ENCODE measurements around the gene SCO2. TPM values are rescaled to one million over a fixed set of nuclear protein-coding genes. Genes with fewer than 3 reads are reported as not detected.
A peak's percentile ranks its signal among the peaks of the same experiment; 100 is the strongest.
"Not testable (repeated sequence)": the region's sequence is repeated elsewhere in the genome, so short reads cannot be mapped to it uniquely, and the experiment has no call there.

The SCO2 gene
- total RNA-seq, 1 experiment from 2014 or later: 7.7 TPM

DNA sequence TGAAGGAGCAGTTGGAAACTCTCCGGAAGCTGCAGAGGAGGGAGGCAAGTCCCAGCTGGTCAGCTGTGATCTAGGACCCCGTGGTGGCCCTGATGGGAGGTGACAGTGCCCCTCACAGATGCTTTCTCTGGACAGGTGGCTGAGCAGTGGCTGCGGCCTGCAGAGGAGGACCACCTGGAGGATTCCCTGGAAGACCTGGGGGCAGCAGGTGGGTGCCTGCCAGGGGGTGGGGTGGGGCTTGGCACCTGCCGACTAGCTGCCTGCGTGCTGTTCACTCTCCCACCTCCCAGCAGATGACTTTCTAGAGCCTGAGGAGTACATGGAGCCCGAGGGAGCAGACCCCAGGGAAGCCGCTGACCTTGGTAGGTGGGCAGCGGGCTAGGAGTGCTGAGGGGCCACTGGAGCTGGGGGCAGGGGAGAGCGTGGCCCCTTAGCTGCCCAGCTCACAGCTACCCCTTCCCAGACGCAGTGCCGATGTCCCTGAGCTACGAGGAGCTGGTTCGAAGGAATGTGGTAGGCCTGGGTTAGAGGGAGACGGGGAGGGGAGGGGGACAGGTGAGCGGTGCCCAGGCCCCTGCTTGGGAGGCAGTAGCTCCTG is 3.1 kb downstream of the SCO2 start:
- no peak for DNase-seq (ENCODE audit: low read depth)

DNA sequence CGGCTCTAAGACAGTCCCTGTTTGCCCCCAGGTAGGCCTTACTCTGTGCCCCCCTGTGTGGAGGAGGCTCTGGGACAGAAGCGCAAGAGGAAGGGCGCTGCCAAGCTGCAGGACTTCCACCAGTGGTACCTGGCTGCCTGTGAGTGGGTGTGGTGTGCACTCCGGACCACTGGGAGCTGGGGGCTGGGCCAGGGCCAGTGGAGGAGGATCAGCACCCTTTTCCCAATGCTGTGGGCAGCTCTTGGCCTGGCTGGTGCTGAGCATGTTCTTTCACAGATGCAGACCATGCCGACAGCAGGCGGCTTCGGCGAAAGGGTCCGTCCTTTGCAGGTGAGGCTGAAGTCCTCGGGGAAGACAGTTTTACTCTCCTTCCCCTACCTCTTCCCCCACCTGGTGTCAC is 3.7 kb downstream of the SCO2 start:
- DNase-seq (ENCODE audit: low read depth): no peak

DNA sequence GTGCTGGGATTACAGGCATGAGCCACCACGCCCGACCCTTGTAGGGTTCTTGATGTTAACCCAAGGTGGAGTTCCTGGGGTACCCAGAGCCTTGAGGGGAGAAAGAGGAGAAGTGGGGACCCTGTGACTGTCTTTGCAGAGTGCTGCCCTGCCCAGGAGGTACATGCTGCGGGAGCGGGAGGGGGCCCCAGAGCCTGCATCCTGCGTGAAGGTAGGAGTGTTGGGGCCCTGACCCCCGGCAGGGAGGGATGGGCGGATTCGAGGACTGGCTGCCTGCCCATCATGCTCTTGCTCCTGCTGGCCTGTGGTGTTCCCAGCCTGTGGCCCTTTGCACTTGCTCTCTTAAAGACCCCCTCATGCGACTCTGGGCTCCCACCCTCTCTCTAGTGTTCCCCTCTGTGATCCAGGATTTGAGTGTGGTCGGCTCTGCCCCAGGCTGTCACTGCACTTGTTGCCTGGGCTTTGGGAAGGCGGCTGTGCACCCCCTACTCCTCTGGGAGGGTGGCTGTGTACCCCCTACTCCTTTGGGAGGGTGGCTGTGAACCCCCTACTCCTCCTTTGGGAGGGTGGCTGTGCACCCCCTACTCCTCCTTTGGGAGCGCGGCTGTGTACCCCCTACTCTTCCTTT is 4.5 kb downstream of the SCO2 start:
- no peak for DNase-seq (ENCODE audit: low read depth)

DNA sequence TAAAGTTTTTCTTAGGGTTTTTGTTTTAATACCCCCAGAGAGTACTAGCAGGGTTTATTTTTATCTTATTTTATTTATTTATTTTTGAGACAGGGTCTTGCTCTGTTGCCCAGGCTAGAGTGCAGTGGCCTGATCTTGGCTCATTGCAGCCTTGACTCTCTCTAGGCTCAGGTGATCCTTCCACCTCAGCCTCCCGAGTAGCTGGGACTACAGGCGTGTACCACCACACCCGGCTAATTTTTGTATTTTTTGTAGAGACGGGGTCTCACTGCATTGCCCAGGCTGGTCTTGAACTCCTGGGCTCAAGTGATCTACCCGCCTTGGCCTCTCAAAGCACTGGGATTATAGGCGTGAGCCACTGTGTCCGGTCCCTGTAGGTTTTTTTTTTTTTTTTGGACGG is 5.2 kb downstream of the SCO2 start:
- not testable (repeated sequence) for DNase-seq (ENCODE audit: low read depth)

DNA sequence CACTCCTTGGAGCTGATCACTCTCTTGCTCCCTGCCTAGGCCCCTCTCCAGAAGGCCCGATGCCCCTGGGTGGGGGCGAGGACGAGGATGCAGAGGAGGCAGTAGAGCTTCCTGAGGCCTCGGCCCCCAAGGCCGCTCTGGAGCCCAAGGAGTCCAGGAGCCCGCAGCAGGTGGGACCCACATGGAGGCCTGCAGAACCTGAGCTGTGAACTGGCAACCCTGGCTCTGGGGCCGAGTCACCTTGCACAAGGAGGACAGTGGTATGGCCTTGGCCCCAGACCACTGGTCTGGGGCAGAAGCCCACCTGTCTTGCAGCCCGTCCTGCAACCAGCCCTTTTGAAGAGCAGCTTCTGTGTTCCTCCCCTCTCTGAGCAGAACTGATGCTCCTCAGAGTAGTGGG is 6.2 kb downstream of the SCO2 start:
- no peak for DNase-seq (ENCODE audit: low read depth)

DNA sequence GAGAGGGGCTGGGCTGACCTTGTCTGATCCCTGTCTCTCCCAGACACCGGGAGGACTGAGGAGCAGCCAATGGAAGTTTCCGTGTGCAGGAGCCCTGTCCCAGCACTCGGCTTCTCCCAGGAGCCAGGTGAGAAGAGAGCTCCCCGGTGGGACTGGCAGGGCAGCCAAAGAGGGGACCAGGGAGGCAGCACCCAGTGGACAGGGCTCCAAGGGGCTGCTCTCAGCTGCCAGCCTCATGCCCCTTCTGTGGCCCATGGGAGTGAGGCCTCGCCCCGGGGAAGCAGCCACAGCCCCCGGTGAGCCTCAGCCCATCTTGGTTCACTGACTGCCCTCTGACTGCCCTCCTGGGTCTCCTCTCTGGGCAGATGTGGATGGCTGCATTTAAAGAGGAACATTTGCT is 6.8 kb downstream of the SCO2 start:
- no peak for DNase-seq (ENCODE audit: low read depth)

DNA sequence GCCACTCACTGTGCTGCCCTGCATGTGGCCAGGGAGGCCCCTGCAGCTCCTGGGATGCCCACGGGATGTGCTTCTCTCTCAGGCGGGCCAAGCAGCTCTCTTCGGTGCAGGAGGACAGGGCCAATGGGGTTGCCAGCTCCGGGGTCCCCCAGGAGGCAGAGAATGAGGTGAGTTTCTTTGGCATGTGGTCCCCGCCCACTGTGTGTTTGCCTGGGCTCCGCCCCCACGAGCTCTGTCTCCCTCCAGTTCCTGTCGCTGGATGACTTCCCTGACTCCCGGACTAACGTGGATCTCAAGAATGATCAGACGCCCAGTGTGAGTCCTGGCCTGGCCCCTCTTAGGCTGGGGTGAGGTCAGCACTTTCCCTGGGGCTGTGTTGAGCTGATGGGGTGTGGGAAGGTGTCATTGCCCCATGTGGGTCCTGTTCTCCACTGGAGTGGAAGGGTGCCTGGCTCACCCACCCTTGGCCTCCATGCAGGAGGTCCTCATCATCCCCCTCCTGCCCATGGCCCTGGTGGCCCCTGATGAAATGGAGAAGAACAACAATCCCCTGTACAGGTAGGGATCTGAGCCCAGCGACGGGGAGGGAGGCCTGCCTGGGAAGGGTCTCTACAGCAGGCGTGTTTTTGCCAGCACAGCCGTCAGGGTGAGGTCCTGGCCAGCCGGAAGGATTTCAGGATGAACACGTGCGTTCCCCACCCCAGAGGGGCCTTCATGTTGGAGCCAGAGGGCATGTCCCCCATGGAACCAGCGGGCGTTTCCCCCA is 7.7 kb downstream of the SCO2 start:
- DNase-seq (ENCODE audit: low read depth): no peak

DNA sequence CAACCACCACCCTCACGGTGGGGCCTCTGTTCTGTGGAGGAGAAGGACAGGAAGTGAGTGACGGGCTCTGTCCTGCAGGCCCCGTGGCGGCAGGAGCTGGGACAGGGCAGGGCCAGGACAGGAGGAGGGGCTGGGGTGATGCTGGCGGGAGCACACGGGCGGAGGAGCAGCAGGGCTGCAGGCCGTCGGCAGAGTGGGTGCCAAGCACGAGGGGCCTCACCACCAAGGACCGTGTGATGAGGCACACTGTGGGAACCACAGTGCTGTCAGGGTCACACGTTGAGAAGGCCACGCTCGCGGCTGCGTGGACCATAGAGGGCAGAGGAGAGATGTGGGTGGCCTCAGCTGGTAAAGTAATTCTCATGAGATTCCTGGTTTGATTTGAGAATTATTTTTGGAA is 8.5 kb downstream of the SCO2 start:
- DNase-seq (ENCODE audit: low read depth): no peak

DNA sequence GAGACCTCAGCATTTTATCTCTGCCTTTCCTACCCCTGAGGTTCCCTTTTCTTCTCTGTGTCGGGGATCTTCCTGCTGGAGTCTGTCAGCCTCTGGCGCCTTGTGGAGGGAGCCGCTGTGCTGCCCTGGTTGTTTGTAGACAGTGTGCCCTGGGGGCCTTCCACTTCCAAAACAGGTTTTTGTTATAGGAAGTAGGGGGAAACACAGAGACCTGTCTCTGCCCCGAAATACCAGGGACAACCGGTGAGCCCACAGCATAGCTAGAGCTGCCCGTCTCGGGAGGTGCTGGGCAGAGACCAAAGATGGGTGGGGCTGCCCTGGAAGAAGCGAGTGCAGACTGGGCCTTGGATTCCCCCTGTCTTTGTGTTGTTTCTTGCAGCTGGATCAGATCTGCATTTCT is 9.3 kb downstream of the SCO2 start:
- no peak for DNase-seq (ENCODE audit: low read depth)

DNA sequence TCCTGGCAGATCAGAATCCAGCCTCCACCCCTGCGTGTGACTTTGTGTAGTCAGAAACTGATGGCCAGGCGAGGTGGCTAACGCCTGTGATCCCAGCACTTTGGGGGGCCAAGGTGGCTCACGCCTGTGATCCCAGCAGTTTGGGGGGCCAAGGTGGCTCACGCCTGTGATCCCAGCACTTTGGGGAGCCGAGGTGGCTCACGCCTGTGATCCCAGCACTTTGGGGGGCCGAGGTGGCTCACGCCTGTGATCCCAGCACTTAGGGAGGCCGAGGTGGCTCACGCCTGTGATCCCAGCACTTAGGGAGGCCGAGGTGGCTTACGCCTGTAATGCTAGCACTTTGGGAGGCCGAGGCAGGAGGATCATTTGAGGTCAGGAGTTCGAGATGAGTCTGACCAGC is 12.2 kb downstream of the SCO2 start:
- DNase-seq (ENCODE audit: low read depth): no peak

DNA sequence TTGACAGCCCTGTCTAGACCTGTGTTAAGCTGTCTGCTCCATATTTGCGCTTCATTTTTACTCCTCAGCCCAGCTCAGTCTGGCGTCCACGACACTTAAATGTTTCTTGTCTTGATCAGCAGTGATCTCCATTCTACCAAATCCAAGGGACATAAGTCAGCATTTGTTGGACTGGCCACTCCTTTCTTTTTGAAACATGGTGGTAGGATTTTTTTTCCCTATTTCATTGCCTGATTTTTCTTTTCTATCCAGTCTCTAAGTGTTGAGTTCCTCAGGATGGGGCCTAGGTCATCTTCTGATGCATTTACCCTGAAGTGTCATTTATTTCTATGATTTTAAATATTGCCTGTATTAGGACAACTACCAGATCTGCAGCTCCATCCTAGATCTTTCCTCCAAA is 16.5 kb downstream of the SCO2 start:
- no peak for DNase-seq (ENCODE audit: low read depth)

DNA sequence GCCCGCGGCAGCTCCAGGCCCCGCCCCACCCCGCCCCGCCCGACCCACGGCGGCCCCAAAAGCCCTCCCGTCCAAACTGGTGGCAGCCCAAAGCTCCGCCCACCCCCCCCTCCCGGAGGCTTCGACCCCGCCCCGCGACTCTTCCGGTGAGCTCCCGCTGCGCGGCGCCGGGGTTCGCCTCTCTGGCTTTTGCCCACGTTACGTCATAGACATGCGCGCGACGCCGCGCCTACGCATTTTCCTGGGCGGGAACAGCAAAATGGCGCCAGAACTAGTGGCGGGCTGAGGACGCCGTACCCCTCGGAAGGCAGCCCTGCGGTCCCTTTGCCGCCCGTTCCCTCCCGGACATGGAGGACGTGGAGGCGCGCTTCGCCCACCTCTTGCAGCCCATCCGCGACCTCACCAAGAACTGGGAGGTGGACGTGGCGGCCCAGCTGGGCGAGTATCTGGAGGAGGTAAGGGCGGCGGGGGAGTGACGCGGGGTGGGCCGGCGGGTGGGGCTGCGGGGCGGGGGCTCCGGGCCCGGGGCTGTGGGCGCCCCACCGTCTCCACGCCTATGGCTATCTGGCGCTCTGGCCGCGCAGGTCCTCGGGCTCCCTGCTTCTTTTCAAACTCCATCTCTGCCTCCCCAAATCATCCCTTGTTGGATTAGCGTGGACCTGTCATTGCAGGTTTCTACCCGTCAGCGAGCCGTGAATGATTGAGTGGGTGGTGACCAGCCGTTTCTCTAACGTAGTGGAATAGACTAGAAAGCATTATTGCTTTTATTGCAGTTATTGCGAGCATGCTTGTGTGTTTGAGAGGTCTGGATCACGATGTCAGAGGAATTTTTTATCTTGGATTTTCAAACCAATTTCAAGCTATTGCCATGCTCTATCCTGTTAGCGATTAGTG is 17.2 kb downstream of the SCO2 start, which contains the start of gene NCAPH2:
Gene NCAPH2 (plus strand): TSS at position 234 of the 894 bp plus-strand sequence. CDS start 114 bp downstream, at position 348.
- DNase-seq (ENCODE audit: low read depth): peak; percentile 89

DNA sequence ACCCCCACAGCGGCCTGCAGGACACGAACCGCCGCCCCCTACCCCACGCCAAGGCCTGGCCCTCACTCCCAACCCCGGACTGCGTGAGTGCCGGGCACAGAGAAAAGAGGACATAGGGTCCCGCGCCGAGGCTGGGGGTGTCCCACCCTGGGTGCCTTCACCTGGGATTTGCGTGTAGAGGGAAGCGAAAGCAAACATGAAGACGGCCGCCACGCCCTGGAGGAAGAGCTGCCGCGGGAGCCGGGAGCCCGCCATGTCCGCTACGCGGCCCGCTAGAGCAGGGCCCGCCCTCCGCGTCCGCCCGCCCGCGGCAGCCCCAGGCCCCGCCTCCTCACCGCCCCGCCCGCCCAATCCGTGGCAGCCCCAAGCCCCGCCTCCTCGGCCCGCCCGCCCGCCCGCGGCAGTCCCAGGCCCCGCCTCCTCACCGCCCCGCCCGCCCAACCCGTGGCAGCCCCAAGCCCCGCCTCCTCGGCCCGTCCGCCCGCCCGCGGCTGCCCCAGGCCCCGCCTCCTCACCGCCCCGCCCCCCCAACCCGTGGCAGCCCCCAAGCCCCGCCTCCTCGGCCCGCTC is 17.9 kb downstream of the SCO2 start, which contains the start of gene LMF2:
Gene LMF2 (minus strand): TSS at position 282 of the 570 bp plus-strand sequence. CDS start 27 bp downstream, at position 255.
- no peak for DNase-seq (ENCODE audit: low read depth)

DNA sequence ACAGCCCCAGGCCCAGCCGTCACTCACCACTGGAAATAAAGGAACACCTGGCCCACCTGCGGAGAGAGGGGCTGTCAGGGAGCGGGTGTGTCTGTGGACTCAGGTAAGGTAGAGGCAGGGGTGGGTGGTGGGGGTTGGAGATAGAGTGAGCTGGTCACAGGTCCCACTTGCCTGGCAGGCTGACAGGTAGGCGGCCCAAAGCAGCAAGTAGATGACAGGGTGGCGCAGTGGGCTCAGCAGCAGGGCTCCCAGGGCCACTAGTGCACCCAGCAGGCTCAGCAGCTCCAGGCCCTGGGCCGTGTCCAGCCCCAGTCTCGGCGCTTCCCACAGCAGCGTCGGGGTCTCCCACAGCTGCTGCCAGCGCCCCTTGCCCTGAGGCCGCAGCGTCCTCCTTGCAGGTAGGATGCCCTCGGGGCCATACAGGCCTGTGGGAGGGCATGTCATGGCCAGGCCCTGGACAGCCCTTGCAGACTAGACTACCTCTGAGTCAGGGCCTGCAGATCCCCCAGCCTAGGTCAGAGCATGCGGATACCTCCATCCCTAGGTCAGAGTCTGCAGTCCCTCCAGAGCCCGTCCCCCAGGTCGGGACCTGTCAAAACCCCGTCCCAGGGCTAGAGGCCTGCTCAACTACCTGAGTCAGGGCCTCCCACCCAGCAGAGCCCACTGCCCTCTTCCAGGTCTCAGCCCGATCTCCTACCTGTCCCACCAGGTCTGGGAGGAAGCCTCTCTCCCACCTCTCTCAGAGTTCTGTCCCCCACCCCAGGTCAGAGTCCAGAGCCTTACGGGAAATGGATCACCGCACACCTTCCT is 18.6 kb downstream of the SCO2 start:
- no peak for DNase-seq (ENCODE audit: low read depth)

DNA sequence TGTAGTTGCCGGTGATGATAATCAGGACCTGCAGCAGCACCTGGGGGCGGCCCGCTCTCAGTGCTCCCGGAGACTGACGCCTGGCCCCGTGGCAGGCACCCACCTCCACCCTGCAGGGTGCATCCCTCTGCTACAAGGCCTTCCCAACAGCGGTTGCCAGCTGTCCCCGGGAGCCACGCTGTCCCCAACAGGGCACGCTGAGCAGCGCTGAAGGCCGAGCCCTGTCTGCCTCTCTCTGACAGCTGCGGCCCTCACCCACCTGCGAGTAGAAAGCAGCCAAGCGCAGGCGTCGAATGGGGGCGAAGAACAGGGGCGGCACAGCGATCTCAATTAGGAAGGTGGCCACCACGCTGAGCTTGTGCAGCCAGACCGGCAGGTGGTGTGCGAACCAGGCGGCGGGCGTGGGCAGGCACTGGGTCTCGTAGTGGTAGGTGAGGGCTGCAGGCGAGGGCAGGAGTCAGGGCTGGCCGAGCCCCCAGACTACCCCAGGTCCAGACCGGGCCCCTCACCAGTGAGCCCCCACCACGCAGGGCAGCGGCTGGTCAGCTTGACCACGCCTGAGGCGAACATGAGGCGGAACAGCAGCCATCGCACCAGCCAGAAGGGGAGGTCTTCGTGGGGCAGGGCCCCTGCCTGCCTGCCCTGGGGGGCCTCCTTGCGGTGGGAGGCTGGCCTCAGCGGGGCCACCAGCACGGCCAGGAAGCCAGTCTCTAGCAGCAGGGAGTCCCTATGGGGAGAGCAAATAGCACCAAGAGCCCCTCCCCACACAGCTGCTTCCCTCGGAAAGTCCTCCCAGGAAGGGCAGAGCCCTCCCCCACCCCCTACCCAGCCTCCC is 19.4 kb downstream of the SCO2 start:
- no peak for DNase-seq (ENCODE audit: low read depth)

DNA sequence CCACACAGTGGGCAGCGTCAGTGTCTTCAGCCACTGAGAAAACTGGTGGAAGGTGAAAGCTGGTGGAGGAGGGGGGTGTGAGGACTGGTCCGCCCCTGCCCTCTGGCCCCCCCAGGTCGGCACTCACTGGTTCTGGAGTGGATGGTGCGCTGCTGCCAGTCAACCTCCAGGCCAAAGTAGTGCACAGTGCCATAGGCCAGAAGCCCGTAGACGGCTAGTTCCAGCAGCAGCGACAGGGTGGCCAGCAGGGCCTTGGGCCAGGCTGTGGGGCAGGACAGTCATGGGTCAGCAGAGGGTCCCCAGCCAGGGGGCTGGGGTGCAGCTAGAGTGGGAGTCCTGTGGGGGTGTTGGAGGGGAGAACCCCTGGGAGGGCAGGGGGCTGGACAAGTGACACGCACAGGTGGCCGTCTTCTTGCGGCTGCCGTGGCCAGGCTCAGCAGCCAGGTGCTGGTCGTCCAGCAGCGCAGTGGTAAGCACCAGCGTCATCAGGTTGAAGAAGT is 20.1 kb downstream of the SCO2 start:
- no peak for DNase-seq (ENCODE audit: low read depth)

DNA sequence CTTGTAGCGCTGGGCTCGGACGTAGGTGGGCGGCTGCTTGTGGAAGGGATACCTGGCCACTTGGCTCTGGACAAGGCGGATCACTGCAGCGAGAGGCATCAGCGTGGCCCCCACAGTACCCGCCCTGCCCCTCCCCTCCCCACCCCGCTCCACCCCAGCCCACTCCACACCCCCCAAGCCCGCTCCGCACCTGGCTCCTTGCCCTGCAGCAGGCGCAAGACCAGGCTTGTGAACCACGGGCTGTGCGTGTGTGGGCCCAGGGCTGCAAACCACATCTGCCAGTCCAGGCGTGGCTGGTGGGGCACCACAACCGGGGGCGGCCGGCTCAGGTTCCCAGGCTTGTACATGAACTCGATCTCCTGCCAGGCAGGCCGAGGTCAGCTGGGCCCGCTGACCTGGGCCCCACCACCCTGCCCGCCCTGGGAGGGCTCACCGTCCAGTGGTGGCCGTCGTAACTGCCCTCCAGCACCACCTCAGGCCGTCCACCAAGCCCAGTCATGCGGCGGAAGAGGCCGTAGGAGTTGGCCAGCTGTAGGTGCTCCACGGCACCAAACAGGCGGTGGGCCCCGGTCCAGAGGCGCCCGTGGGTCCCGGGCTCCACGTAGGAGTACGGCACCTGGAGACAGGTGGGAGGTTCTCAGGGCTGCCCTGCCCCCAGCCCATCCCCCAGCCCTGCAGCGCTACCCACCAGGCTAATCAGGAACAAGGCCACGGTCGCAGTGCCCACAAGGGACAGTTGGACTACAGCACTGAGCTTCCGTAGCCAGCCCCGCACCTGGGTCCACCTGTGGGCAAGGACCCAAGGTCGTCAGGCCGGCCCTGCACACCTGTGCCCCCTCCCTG is 20.8 kb downstream of the SCO2 start:
- no peak for DNase-seq (ENCODE audit: low read depth)

DNA sequence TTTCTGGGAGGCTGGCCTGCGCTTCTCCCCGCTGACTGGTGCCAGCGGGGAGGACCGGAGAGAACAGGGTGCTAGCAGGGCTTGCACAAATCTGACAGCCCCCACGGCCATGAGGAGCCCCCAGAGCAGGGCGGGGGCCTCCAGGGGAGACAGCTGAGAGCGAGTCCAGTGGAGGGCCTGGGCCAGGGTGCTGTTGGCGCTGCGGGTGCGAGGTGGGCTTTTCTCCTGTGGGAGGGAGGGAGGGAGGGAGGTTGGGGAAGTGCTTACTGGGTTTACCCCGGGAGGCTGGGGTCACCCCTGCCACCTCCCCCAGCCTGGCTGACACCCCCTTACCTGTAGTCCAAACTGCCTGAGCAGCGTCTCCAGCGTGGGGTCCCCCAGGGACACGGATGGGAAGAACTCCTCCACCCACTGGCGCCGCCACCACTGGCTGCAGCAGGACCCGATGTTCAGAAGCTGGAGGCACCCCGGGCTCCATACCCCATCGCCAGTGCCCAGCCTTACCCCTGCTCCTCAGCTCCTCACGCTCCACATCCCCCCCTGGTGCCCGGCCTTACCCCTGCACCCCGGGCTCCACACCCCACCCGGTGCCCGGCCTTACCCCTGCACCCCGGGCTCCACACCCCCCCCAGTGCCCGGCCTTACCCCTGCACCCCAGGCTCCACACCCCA is 21.8 kb downstream of the SCO2 start:
- DNase-seq (ENCODE audit: low read depth): no peak
